Choroid plexus epithelial cell (primary cell): ENCODE results near the gene CD163L1.

ENCODE experiments used
- DNase-seq: peaks from one replicate; pipeline ENCODE4 v3.0.0-alpha.2; 2010; ENCODE audit warnings: low read depth
- H3K4me3 ChIP-seq: 2 replicates; pipeline ENCODE4 v1.5.1; 2011; ENCODE audit warnings: low read depth, mild to moderate bottlenecking, control low read depth, low read length, moderate library complexity
- TF ChIP-seq, protein P1 (sequence below): conservative IDR thresholded peaks from 2 replicates; pipeline ENCODE4 v1.5.1; 2011; ENCODE audit warnings: low read depth, mild to moderate bottlenecking, control low read depth, inconsistent platforms, low read length, moderate library complexity

Gene CD163L1

DNA sequence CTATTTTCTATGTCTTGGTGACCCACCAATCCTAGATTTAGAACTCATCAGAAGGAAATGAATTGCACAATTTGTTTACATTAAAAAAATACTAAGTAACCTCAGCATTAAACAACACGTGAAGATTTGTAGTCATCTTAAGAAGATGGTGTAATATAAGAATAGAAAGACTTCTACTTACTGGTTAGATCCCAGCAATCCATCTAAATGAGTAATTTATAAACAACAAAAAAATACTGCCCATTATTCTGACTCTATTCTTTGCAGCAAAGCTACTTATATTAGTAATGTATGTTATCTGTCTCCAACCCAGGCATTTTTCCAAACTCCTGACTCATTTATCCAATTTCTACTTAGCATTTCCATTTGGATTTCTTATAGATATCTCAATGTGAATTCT lies 67.8 kb downstream of the CD163L1 start:
- TF ChIP-seq, protein P1, sequence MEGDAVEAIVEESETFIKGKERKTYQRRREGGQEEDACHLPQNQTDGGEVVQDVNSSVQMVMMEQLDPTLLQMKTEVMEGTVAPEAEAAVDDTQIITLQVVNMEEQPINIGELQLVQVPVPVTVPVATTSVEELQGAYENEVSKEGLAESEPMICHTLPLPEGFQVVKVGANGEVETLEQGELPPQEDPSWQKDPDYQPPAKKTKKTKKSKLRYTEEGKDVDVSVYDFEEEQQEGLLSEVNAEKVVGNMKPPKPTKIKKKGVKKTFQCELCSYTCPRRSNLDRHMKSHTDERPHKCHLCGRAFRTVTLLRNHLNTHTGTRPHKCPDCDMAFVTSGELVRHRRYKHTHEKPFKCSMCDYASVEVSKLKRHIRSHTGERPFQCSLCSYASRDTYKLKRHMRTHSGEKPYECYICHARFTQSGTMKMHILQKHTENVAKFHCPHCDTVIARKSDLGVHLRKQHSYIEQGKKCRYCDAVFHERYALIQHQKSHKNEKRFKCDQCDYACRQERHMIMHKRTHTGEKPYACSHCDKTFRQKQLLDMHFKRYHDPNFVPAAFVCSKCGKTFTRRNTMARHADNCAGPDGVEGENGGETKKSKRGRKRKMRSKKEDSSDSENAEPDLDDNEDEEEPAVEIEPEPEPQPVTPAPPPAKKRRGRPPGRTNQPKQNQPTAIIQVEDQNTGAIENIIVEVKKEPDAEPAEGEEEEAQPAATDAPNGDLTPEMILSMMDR = no peak
- peak; percentile 7 for DNase-seq

DNA sequence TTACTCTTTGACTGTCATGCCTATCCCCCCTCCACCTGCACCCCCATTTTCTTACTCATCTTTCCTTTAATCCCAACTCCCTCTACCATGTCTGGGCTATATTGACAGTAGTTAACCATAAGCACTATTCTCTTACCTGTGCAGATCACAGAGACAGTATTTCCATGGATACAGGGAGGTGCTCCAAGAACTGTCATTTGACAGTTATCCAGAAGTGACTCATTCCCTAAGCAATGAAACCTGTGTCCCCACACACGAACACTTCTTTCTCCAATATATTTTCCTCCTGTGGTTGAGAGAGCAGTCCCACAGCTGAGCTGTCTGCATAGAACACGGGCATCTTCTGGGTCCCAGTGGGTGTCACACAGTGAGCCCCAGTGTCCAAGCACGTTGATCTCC lies 68.8 kb downstream of the CD163L1 start:
- DNase-seq = no peak
- H3K4me3 ChIP-seq = no peak overlapping the region
- TF ChIP-seq, protein P1 = no peak

More for the DNA sequence above, 67.8 kb downstream of the CD163L1 start:
- no peak overlapping the region for H3K4me3 ChIP-seq

DNA sequence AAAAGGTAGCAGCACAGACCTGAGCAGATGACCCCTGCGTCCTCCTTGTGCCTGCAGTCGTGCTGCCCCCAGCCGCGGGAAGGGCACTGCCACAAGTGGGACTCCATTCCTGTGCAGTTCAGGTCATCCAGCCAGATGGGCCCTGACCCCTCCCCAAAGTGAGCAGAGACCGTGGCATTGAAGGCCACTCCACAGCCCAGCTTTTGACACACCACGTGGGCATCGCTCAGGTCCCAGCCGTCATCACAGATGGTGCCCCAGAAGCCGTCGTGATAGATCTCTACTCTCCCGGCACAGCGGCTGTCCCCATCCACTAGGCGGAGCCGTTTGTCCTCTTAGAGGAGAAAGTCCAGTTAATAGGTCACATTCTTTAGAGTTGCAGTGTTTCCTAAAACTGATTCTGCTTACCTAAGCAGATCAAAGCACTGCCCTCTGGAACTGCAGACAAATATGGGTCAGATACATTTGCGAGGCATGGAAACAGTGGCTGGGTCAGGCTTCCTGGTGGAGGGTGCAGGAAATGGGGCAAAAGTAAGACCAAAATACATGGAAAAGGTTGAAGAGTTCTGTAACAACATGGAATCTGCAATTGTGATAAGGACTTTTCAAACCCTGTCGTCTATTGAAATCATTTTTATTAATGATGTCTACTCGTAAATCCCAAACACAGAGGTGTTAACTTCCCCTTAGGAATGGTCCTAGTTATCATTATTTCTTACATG lies 69.4 kb downstream of the CD163L1 start:
- peak; percentile 38 for DNase-seq
- no peak overlapping the region for H3K4me3 ChIP-seq
- TF ChIP-seq, protein P1 = peak; percentile 65

DNA sequence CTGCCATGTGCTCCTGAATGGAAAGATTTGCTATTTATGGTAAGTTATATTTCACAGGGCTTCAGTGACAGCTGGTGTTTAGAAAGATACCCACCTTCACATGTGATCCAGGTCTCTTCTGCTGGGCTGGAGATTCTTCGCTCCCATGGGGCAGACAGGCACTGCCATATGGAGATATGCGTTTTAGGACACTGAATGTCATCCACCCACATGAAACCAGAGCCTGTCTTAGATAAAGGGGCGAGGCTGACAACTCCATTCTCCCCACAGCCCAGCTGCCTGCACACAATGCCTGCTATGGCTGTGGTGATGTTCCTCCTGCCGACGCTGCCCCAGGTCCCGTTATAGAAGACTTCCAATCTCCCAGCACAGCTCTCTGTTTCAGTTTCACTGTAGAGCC lies 70.7 kb downstream of the CD163L1 start:
- no peak for DNase-seq
- TF ChIP-seq, protein P1 = no peak
- H3K4me3 ChIP-seq = no peak overlapping the region

DNA sequence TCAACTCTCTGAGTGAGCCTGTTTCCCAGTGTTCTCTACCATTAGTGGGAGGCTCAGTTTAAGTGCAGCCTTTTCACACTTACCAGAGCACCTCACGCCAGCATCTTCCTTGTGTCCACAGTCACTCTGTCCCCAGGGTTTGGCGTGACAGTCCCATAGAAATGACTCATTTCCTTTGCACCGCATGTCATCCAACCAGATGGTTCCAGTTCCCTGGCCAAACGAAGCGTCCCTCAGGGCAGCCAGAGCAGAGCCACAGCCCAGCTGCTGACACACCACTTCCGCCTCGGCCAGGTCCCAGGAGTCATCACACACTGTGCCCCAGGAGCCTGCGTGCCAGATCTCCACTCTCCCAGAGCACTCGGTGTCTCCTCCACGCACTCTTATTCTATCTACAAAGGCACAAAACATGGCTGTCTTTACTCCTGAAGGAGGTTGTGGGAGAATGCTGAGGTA lies 74.7 kb downstream of the CD163L1 start:
- H3K4me3 ChIP-seq = no peak overlapping the region
- no peak for DNase-seq
- TF ChIP-seq, protein P1 = no peak

DNA sequence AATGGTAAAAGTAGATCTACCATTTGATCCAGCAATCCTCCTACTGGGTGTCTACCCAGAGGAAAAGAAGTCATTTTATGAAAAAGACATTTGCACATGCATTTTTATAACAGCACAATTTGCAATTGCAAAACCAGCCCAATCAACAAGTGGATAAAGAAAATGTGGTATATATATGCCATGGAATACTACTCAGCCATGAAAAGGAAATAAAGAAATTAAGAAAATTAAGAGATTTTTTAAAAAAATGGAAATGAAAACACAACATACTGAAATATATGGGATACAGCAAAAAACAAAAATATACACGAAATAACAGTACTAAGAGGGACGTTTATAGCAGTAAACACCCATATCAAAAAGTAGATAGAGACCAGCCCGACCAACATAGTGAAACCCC lies 81.2 kb downstream of the CD163L1 start:
- H3K4me3 ChIP-seq = no peak overlapping the region
- DNase-seq = no peak
- TF ChIP-seq, protein P1 = no peak

DNA sequence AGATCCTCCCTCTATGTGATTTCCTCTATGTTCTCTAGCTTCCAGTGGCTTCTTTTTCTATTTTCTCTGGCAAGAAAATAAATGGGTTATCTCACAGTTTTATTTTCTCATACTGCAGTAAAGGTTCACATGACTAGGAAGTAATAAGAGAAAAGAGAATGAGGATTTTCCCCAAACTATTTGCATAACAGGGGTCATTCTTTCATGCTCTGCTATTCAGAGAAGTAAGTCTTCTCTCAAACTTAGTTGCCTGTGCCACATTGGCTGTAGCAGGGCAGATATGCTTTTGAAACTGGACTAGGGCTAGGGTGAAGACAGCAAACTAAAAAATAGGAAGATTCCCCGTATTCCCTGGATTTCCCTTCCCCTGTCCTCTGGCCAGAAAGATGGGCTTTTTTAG lies 82.7 kb downstream of the CD163L1 start:
- H3K4me3 ChIP-seq = no peak overlapping the region
- TF ChIP-seq, protein P1 = no peak
- no peak for DNase-seq
